Testis (tissue), 2 donors: ENCODE data around the gene FILIP1L.

Experiments
- POLR2A ChIP-seq: fragments of 450-650 bp; IDR thresholded peaks from one replicate; pipeline ENCODE4 v1.6.1; 2017; ENCODE audit warnings: antibody characterized with exemption, mild to moderate bottlenecking, moderate library complexity
- TF ChIP-seq, protein P1 (sequence below), 3 experiments: fragments of 450-650 bp in 2 of 3; fragments of 200-600 bp in 1 of 3; sonication (generic) in 1 of 3; IDR thresholded peaks; one replicate each; pipeline ENCODE4 v1.5.1; 2016 to 2019; ENCODE audit warnings: antibody characterized with exemption in 3 of 3, mild to moderate bottlenecking in 2 of 3, moderate library complexity in 1 of 3

DNA sequence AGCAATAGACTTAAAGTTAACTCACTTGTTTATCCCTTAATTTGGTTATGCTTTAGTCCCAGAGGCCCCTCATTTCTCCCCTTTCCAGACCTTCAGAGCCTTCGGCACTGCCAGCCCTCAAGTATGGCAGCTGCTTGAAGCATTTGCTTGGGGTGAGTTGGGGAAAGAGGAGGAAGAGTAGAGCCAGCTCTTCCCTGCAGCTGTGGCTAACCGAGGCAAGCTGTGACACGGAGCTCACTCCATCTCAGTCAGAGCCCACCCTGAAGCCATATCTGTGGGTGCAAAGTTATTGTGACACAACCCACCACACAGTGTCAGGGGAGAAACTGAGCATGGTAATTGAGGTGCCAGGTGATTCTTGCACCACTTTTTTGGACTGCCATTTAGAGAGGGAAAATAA lies 66.1 kb downstream of the FILIP1L start:
- TF ChIP-seq, protein P1, sequence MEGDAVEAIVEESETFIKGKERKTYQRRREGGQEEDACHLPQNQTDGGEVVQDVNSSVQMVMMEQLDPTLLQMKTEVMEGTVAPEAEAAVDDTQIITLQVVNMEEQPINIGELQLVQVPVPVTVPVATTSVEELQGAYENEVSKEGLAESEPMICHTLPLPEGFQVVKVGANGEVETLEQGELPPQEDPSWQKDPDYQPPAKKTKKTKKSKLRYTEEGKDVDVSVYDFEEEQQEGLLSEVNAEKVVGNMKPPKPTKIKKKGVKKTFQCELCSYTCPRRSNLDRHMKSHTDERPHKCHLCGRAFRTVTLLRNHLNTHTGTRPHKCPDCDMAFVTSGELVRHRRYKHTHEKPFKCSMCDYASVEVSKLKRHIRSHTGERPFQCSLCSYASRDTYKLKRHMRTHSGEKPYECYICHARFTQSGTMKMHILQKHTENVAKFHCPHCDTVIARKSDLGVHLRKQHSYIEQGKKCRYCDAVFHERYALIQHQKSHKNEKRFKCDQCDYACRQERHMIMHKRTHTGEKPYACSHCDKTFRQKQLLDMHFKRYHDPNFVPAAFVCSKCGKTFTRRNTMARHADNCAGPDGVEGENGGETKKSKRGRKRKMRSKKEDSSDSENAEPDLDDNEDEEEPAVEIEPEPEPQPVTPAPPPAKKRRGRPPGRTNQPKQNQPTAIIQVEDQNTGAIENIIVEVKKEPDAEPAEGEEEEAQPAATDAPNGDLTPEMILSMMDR (IDR thresholded peaks at IDR 0.05) = no peak
- no peak for TF ChIP-seq POLR2A
